MM.1S (cell line): Measurements from ENCODE around the gene ACBD4.

ENCODE experiments used
- EZH2 ChIP-seq: fragments of 300-600 bp; sonication (generic); optimal IDR thresholded peaks from 2 replicates; pipeline ENCODE3; 2017; ENCODE audit warnings: low read depth, mild to moderate bottlenecking, antibody characterized with exemption, low read length, mixed read lengths
- EZH2phosphoT487 ChIP-seq: fragments of 300-600 bp; sonication (generic); IDR thresholded peaks from 2 replicates; pipeline ENCODE4 v1.6.1; 2018; ENCODE audit warnings: antibody characterized with exemption, low read length
- TF ChIP-seq, protein P1 (sequence below): fragments of 300-600 bp; sonication (generic); IDR thresholded peaks from 2 replicates; pipeline ENCODE4 v1.5.1; 2016; ENCODE audit warnings: antibody characterized with exemption, low read length, mixed read lengths

DNA sequence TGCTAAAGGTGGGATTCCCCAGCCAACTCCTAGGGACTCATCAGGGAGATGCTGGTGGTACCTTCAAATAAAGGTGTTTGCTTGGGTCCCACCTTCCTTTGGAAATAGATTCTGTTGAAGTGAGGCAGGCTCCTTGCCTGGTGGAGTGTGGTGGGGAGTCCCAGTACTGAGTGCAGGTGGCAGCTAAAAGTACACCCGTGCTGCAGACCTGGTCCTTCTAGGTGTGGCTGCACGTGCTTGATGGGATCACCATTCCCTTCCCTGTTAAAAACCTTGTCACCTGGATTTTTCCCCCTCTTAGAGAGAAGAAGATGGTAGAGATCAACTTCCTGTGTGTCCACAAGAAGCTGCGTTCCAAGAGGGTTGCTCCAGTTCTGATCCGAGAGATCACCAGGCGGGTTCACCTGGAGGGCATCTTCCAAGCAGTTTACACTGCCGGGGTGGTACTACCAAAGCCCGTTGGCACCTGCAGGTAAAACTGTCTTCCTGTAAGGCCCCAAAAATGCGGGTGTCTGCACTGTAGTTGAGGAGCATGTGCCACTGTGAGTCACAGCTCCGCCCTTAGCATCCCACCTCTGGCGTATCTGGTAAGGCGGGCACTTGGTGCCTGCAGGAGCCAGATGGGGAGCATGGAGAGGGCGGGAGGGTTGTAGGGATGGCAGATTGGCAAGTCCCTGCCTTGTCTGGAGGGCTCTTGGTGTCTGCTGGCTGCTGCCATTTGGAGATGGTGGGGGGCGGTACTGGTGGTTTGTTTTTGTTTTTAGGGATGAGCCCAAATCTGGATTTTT lies 37.2 kb upstream of the ACBD4 start:
- TF ChIP-seq EZH2 (no peak), EZH2phosphoT487 (no peak)
- TF ChIP-seq, protein P1, sequence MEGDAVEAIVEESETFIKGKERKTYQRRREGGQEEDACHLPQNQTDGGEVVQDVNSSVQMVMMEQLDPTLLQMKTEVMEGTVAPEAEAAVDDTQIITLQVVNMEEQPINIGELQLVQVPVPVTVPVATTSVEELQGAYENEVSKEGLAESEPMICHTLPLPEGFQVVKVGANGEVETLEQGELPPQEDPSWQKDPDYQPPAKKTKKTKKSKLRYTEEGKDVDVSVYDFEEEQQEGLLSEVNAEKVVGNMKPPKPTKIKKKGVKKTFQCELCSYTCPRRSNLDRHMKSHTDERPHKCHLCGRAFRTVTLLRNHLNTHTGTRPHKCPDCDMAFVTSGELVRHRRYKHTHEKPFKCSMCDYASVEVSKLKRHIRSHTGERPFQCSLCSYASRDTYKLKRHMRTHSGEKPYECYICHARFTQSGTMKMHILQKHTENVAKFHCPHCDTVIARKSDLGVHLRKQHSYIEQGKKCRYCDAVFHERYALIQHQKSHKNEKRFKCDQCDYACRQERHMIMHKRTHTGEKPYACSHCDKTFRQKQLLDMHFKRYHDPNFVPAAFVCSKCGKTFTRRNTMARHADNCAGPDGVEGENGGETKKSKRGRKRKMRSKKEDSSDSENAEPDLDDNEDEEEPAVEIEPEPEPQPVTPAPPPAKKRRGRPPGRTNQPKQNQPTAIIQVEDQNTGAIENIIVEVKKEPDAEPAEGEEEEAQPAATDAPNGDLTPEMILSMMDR: no peak
